ENCODE results near the gene DAPK2. TPM values are rescaled to one million over a fixed set of nuclear protein-coding genes. Genes with fewer than 3 reads are reported as not detected.

DAPK2 gene
- total and polyA plus RNA-seq, 2 of the 4 experiments (the other 2 are of a cell fraction), result 0.34 to 0.36 TPM

DNA sequence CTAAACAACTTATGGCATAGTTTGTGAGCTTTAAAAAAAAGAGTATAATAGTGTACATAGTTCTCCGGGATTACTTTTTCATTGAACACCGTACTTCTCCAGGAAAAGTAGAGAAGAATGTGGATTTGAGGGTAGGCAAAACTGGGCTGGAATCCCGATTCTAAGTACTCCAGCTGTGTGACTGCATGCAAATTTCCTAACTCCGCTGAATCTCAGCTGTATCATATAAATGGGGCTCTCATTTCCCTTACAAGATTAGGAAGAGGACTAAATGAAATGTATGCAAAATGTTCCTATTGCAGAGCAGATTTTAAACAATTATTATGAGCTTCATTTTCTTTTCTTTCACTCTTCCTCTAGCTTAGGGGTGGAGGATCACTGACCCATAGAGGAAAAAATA lies 142.2 kb downstream of the DAPK2 start:
- ChIA-PET CTCF (interaction anchor here (0.5 to 1.3 kb wide), 3 partner anchors 12 to 381 kb away, joined by 3 to 6 read pairs (median 3); no protein-coding TSS in a partner anchor), POLR2A (ENCODE audit: unreplicated experiment) (no interaction called here)
- Histone ChIP-seq H3K27me3 (ENCODE audit: control insufficient read depth, insufficient read depth, low read length) (peaks cover 21% of the 10 kb centered on the region), H3K4me1 (ENCODE audit: control insufficient read depth, insufficient read depth, low read length) (peaks cover 2% of the 10 kb centered on the region; the same call in 1 of the 2 replicates), H3K4me2 (ENCODE audit: low read depth, low read length) (no peak overlapping the region), H3K36me3 (ENCODE audit: control insufficient read depth, insufficient read depth, low read length) (no peaks in the 10 kb centered on the region), H2BK5ac (ENCODE audit: low read depth, low read length, poor library complexity, severe bottlenecking) (no peak overlapping the region), H2AK9ac (replicated peaks; ENCODE audit: low read depth, low read length, poor library complexity) (no peak overlapping the region), H2BK15ac (ENCODE audit: low read depth, low read length) (no peak overlapping the region), H4K5ac (ENCODE audit: low read depth, low read length) (no peak overlapping the region), H4K20me1 (ENCODE audit: insufficient read depth, low read length) (no peaks in the 10 kb centered on the region), H3K14ac (replicated peaks; ENCODE audit: low read depth, low read length) (no peak overlapping the region), H2BK120ac (ENCODE audit: low read depth, low read length) (no peak overlapping the region), H3K9me3 (ENCODE audit: control insufficient read depth, insufficient read depth, low read length) (no peaks in the 10 kb centered on the region), H3K4ac (ENCODE audit: low read depth, low read length) (no peak overlapping the region), H3K56ac (ENCODE audit: extremely low read depth, insufficient read depth, low read length) (no peak overlapping the region), H4K91ac (ENCODE audit: insufficient read depth, low read depth, low read length) (no peak overlapping the region), H3K23ac (ENCODE audit: low read depth, low read length) (no peak overlapping the region), H3K4me3 (ENCODE audit: insufficient read depth, low read depth, low read length) (no peak overlapping the region), H3K27ac (ENCODE audit: insufficient read depth, low read length) (no peak overlapping the region), H3K9ac (ENCODE audit: low read depth, low read length) (no peak overlapping the region), H3K9me1 (ENCODE audit: insufficient read depth, low read length) (no peaks in the 10 kb centered on the region), H2BK20ac (ENCODE audit: low read depth, low read length) (no peak overlapping the region), H3K79me1 (ENCODE audit: low read depth in 1 of 2, low read length in 2 of 2) (no peaks in the 10 kb centered on the region), H4K8ac (ENCODE audit: low read depth in 2 of 2, low read length in 2 of 2) (no peak overlapping the region), H2AFZ (replicated peaks; ENCODE audit: low read length, poor library complexity) (no peak overlapping the region), H3K18ac (ENCODE audit: low read depth, low read length) (no peak overlapping the region), H2AK5ac (ENCODE audit: low read depth, low read length) (no peak overlapping the region)
- dilution Hi-C loops (cut with HindIII; ENCODE audit: low sequenced_read_pairs, unreplicated experiment), result no loop called here
- BruUV-seq (replicated peaks), result no TSS peak
- in situ Hi-C loops (cut with MboI; ENCODE audit: low sequenced_read_pairs), result no loop called here
- DNase-seq, result no peak
- WGBS, 2 experiments (ENCODE audit: extremely low coverage in 2 of 2, insufficient read length in 1 of 2), result no CpG with 5 or more reads among the region's 4 CpGs
- no peak for ATAC-seq (ENCODE audit: low read depth)
- TF ChIP-seq RCOR1 (IDR thresholded peaks at IDR 0.05; ENCODE audit: insufficient replicate concordance, low read length) (no peak), RAD21 (IDR thresholded peaks at IDR 0.05; ENCODE audit: low read length) (no peak), CEBPB (IDR thresholded peaks at IDR 0.05; ENCODE audit: low read depth, low read length) (no peak), MAFK (IDR thresholded peaks at IDR 0.05; ENCODE audit: low read depth, low read length) (no peak), BHLHE40 (IDR thresholded peaks at IDR 0.05; ENCODE audit: low read depth, low read length) (no peak), MAZ (IDR thresholded peaks at IDR 0.05; ENCODE audit: borderline replicate concordance, low read depth, low read length) (no peak), NFE2L2 (IDR thresholded peaks at IDR 0.05; ENCODE audit: low read depth, low read length) (no peak), MXI1 (IDR thresholded peaks at IDR 0.05; ENCODE audit: borderline replicate concordance, low read depth, low read length) (no peak), FOS (IDR thresholded peaks at IDR 0.05; ENCODE audit: low read depth, low read length) (no peak)
- TF ChIP-seq, protein P1, sequence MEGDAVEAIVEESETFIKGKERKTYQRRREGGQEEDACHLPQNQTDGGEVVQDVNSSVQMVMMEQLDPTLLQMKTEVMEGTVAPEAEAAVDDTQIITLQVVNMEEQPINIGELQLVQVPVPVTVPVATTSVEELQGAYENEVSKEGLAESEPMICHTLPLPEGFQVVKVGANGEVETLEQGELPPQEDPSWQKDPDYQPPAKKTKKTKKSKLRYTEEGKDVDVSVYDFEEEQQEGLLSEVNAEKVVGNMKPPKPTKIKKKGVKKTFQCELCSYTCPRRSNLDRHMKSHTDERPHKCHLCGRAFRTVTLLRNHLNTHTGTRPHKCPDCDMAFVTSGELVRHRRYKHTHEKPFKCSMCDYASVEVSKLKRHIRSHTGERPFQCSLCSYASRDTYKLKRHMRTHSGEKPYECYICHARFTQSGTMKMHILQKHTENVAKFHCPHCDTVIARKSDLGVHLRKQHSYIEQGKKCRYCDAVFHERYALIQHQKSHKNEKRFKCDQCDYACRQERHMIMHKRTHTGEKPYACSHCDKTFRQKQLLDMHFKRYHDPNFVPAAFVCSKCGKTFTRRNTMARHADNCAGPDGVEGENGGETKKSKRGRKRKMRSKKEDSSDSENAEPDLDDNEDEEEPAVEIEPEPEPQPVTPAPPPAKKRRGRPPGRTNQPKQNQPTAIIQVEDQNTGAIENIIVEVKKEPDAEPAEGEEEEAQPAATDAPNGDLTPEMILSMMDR (conservative IDR thresholded peaks at IDR 0.05; ENCODE audit: low read depth, low read length), result no peak
- TF ChIP-seq, protein P2, sequence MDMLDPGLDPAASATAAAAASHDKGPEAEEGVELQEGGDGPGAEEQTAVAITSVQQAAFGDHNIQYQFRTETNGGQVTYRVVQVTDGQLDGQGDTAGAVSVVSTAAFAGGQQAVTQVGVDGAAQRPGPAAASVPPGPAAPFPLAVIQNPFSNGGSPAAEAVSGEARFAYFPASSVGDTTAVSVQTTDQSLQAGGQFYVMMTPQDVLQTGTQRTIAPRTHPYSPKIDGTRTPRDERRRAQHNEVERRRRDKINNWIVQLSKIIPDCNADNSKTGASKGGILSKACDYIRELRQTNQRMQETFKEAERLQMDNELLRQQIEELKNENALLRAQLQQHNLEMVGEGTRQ (IDR thresholded peaks at IDR 0.05; ENCODE audit: low read depth, low read length), result no peak
- TF ChIP-seq, protein P3, sequence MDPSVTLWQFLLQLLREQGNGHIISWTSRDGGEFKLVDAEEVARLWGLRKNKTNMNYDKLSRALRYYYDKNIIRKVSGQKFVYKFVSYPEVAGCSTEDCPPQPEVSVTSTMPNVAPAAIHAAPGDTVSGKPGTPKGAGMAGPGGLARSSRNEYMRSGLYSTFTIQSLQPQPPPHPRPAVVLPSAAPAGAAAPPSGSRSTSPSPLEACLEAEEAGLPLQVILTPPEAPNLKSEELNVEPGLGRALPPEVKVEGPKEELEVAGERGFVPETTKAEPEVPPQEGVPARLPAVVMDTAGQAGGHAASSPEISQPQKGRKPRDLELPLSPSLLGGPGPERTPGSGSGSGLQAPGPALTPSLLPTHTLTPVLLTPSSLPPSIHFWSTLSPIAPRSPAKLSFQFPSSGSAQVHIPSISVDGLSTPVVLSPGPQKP (IDR thresholded peaks at IDR 0.05; ENCODE audit: borderline replicate concordance, low read depth, low read length), result no peak
- intact Hi-C loops (cut with micrococcal nuclease), result no loop called here
